ENCODE results near the gene LRRFIP1.

Gene LRRFIP1

DNA sequence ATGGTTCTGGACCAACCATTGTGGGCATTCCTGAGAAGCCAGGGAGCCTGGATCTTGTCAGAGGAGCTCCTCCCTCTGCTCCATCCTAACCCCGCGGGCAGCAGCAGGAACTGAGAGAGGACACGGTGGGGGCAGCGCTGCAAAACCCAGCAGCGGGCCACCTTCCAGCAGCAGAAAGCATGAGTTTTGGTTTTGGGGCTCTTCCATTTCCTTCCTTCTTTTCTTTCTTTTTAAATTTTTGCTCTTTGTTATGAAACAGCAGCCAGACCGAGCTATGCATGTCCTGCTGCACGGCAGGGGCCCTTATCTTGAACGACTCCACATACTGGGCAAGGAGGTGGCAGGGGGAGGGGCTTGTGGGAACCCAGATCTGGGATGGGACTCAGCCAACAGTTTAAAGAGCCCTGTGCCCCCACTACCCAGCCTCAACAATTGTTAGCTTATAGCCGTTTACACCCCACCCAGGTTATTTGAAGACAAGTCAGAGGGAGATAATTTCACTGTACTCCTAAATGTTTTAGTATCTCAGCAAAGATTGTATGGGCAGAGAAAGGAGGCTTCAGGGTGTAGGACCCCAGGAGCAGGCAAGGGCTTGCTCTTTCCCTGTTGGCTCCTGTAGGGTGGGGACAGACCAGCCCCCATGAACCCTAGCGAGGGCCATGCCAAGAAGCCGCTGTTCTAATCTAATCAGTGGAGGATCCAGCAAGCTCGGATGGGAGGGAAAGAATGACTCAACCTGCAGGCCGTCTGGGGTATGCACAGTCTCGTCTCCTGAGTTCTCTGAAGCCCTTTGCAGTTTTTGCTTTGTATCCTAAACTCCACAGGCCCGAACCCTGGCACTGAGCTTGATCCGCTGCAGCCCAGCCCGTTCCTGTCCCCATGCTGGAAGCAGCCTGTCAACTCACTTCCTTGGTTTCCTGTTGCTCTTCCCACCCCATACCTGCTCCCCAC lies 75.3 kb downstream of the LRRFIP1 start:
- DNase-seq (ENCODE audit: low read depth) = no peak

GRCh38 chr2:237704501-237705434 lies 77.4 kb downstream of the LRRFIP1 start:
- DNase-seq (ENCODE audit: low read depth) = no peak

DNA sequence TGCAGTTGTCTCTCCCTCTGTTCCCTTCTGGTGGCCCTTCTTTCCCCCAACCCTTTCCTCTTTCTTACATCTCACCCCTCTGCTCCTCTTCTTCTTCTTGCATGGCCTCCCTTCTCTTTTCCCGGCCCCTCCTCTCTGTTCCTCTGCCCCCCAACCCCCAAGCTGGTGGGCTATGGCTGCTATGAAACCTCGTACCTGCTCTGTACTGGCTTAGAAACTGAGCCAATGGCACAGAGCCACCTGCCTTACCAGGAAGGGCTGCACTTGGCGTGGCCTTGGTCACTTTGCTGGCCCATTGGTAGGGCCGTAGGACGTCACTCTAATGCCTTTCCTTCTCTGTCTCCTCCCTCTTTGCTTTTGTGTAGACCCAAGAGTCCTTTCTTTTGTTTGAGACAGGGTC lies 78.9 kb downstream of the LRRFIP1 start:
- DNase-seq (ENCODE audit: low read depth) = no peak

DNA sequence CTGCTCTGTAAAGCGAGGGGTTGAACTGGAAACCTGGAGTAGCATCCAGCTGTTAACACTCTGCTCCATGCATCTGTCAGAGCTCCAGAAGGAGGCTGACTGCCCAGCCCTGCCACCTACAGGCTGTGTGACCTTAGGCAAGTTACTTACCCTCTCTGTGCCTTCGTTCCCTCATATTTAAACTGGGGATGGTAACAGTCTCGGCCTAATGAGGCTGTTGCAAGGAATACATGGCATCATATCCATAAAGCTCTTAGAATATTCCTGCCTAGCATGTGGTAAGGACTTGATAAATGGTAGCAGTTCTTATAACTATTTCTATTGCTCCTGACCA lies 80.6 kb downstream of the LRRFIP1 start:
- DNase-seq (ENCODE audit: low read depth) = no peak

DNA sequence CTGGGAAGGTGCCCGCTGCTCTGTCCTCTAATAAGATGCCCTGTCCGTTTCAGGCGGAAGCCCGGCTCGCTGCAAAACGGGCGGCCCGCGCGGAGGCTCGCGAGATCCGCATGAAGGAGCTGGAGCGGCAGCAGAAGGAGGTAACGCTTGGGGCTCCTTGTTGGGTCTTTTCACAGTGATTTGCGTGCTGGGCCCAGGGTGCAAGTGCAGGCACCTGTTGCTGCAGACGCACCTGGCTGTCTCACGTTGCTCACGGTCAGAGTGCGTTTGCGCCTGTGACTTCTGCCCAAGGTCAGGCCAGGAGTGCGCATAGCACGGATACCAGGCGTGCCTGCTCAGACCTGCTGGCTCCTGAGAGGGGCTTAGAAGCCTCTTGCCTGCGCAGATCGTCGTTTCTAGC lies 81.1 kb downstream of the LRRFIP1 start:
- DNase-seq (ENCODE audit: low read depth) = no peak

- no peak for DNase-seq (ENCODE audit: low read depth)
Measured at GRCh38 chr2:237708961-237709360, 81.6 kb downstream of the LRRFIP1 start.

- DNase-seq (ENCODE audit: low read depth) = no peak
Measured at GRCh38 chr2:237711458-237712150, 84.2 kb downstream of the LRRFIP1 start.

GRCh38 chr2:237712477-237713377 lies 85.3 kb downstream of the LRRFIP1 start:
- DNase-seq (ENCODE audit: low read depth) = no peak

GRCh38 chr2:237714690-237715458 lies 87.5 kb downstream of the LRRFIP1 start:
- no peak for DNase-seq (ENCODE audit: low read depth)

- no peak for DNase-seq (ENCODE audit: low read depth)
Measured at GRCh38 chr2:237715459-237715947, 88.1 kb downstream of the LRRFIP1 start.

DNA sequence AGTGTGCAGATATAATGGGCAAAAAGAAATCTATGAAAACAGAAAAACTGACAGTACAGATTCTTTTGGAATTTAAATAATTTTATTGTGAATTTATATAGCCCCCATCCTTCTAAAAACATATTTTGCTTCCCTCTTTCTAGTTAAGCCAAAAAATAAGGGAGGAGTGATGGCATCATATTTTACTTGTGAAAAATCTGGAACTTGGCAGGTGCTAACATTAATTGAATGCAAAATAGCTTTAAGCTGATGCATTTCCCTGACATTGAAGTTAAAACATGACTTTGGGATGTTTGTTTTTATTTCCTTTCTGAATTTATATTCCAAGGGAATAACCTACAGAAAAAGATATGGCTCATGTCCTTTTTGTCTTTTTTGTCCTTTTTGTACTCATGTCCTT lies 88.6 kb downstream of the LRRFIP1 start:
- no peak for DNase-seq (ENCODE audit: low read depth)

DNA sequence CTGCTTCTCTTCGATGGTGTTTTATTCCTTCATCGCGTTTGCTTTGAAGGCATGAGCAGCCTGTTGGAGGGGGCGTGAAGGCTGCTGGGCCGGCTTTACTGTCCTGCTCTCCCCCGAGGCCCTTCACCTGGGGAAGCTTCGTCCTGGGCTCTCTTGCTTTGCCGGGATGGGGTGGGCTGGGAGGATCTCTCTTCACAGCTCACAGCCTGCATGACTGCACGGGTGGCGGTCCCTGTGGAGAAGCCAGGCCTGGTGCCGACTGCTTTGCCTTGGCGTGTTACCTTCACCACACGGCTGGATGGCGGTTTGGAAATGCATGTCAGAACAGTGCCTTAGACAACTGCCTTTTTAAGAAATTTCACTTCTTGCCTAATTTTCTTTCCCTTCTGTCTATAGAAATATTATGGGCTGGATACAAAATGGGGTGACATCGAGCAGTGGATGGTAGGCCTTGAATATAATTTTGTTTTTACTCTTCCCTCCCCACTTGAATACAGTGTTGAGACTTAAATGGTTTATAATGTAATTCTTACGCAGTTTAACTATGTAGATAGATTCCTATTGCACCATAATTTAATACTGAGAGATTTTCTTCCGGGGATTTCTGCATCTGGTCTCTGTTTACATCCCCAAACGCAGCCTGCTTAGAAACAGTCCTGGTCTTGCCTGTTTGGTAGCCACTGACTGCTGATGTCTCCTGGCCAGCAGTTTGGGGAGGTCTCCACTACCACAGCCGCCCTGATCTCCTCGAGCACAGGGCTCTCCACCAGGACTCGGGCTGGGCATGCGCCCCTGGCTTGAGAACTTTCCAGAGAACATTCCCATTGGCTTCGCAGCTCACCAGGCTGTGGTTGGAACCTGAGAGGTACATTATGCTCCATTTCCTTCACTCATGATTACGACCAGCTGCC lies 90.2 kb downstream of the LRRFIP1 start:
- DNase-seq (ENCODE audit: low read depth) = no peak

GRCh38 chr2:237718277-237718634 lies 90.9 kb downstream of the LRRFIP1 start:
- DNase-seq (ENCODE audit: low read depth) = no peak

GRCh38 chr2:237720444-237720843 lies 93.1 kb downstream of the LRRFIP1 start:
- DNase-seq (ENCODE audit: low read depth) = no peak

DNA sequence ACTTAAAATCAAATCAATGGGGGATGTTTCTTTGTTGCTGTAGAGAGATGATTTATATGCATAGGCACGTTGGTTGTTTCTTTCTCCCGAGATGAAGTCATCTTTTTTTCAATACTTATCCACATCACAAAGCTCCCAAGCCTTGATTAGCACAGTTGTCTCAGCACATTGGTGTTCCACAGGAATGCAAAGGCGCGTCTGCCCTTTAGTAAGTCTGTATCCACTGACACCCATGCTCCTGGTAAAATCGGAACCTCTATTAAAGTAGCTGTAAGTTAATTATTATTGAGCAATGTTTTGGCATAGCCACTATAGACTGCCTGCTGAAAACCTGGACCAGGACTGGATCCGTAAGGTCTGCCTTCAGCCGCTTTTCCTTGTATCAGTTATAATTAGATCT lies 93.6 kb downstream of the LRRFIP1 start:
- DNase-seq (ENCODE audit: low read depth) = no peak

GRCh38 chr2:237721458-237721857 lies 94.1 kb downstream of the LRRFIP1 start:
- no peak for DNase-seq (ENCODE audit: low read depth)

- DNase-seq (ENCODE audit: low read depth) = no peak
Measured at GRCh38 chr2:237722616-237723015, 95.2 kb downstream of the LRRFIP1 start.

DNA sequence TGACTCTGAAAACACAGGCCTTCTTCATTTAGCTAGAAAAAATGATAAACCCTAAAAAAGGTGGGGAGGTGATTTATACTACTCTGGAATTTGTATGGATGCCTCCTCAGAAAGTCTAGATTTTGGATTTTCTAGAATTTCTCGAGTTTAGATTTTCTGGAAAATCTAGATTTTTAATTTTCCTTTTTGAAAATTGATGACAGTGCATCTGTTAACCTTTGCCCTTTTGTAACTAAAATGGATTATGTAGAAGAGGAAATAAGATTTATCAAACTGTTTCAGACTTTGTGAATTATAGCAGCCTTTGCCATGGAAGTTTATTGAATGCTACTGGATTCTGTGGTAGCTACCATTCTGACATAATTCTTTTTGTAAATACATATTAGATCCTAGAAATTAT lies 95.6 kb downstream of the LRRFIP1 start:
- DNase-seq (ENCODE audit: low read depth) = no peak

GRCh38 chr2:237723602-237724001 lies 96.2 kb downstream of the LRRFIP1 start:
- no peak for DNase-seq (ENCODE audit: low read depth)
